Uterus (tissue), 4 donors: ENCODE measurements around the gene DTNA. TPM values are rescaled to one million over a fixed set of nuclear protein-coding genes. Genes with fewer than 3 reads are reported as not detected.

ENCODE experiments used
- DNase-seq, 2 donors: peaks; one replicate each; pipeline ENCODE4 v3.0.0-alpha.2; 2019 to 2020
- H3K27ac ChIP-seq, 2 donors: fragments of 200-600 bp; sonication (generic); 1 replicate in 1 of 2; 2 replicates in 1 of 2; pipeline ENCODE4 v1.5.1; 2016 to 2018
- H3K27me3 ChIP-seq, 2 donors: fragments of 200-600 bp; sonication (generic); one replicate each; pipeline ENCODE4 v1.5.1; 2018 to 2019; ENCODE audit warnings: control low read depth in 1 of 2
- H3K36me3 ChIP-seq, 2 donors: fragments of 200-600 bp; sonication (generic); one replicate each; pipeline ENCODE4 v1.5.1; 2019; ENCODE audit warnings: control low read depth in 1 of 2
- H3K4me1 ChIP-seq, 2 donors: fragments of 200-600 bp; sonication (generic); one replicate each; pipeline ENCODE4 v1.5.1; 2018 to 2019; ENCODE audit warnings: control low read depth in 1 of 2
- H3K4me3 ChIP-seq, 2 donors: fragments of 200-600 bp; sonication (generic); 1 replicate in 1 of 2; 2 replicates in 1 of 2; pipeline ENCODE4 v1.5.1; 2018 to 2019; ENCODE audit warnings: mild to moderate bottlenecking in 1 of 2
- H3K9me3 ChIP-seq, 2 donors: fragments of 200-600 bp; sonication (generic); one replicate each; pipeline ENCODE4 v1.5.1; 2019; ENCODE audit warnings: control low read depth in 1 of 2
- POLR2A ChIP-seq, 2 donors: fragments of 450-650 bp; IDR thresholded peaks; one replicate each; pipeline ENCODE4 v1.6.1; 2016; ENCODE audit warnings: antibody characterized with exemption in 2 of 2, mild to moderate bottlenecking in 1 of 2, moderate library complexity in 1 of 2
- intact Hi-C: fragments of 100-400 bp; cut with DNase I; formaldehyde crosslinking; loops from one replicate; pipeline ENCODE4 v1.15.1; 2023; ENCODE audit warnings: low total_unique reads
- total RNA-seq, 4 donors: library from RNA; depleted of rRNA in 3 of 4; stranded (reverse); fragments of >200 nt in 3 of 4; gene quantifications; one replicate each; pipeline versions ENCODE4 v1.1.0 to v1.2.4, GENCODE V29; 2014 to 2023
- TF ChIP-seq, protein P1 (sequence below), 4 experiments: fragments of 200-600 bp in 2 of 4; fragments of 450-650 bp in 2 of 4; sonication (generic) in 2 of 4; IDR thresholded peaks; one replicate each; pipeline ENCODE4 v1.5.1; 2016 to 2019; ENCODE audit warnings: antibody characterized with exemption in 4 of 4, mild to moderate bottlenecking in 2 of 4, moderate library complexity in 1 of 4
- donor health status: DM: yes; HTN: yes; CAD: no.

Gene DTNA
- total RNA-seq, 4 donors from 2014 or later = 13.8 to 229 (median 43.0) TPM

DNA sequence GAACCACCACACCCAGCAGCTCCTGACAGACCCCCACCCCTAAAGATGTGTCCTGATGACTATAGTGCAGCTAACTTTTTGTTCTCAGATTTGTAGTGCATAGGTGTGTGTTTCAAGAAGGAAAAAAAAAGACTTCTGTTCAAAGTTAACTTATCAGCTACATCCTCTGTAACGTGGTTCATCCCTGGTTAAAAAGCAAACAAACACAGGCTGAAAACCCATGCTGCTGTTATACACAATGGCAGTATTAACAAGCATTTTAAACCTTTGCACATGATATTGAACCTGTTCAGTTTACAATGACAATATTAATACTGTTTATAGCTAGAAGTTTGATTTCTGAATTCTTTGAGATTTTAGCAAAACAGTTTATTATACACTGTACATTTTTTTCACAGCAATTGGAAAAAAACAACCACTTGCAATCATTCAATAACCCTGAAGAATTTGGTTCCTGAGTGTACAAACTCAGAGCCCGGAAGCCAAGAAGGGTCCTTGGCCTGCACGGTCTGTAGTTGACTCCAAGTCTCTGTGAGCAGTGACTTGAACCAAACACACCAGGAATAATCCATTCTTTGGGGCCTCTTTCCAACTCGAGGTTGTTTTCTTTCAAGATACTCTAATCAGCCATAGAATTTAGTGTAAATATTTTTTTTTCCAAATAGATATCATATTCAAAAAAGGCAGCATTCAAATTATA, 177.9 kb downstream of the DTNA start:
- H3K27me3 ChIP-seq = no peaks in the 10 kb centered on the region
- no peaks in the 10 kb centered on the region for H3K36me3 ChIP-seq
- H3K4me3 ChIP-seq = no peak overlapping the region
- intact Hi-C loops = no loop called here
- no peaks in the 10 kb centered on the region for H3K4me1 ChIP-seq
- no peaks in the 10 kb centered on the region for H3K9me3 ChIP-seq
- no peak for DNase-seq
- H3K27ac ChIP-seq = no peak overlapping the region
- TF ChIP-seq POLR2A (IDR thresholded peaks at IDR 0.05) = no peak
- TF ChIP-seq, protein P1, sequence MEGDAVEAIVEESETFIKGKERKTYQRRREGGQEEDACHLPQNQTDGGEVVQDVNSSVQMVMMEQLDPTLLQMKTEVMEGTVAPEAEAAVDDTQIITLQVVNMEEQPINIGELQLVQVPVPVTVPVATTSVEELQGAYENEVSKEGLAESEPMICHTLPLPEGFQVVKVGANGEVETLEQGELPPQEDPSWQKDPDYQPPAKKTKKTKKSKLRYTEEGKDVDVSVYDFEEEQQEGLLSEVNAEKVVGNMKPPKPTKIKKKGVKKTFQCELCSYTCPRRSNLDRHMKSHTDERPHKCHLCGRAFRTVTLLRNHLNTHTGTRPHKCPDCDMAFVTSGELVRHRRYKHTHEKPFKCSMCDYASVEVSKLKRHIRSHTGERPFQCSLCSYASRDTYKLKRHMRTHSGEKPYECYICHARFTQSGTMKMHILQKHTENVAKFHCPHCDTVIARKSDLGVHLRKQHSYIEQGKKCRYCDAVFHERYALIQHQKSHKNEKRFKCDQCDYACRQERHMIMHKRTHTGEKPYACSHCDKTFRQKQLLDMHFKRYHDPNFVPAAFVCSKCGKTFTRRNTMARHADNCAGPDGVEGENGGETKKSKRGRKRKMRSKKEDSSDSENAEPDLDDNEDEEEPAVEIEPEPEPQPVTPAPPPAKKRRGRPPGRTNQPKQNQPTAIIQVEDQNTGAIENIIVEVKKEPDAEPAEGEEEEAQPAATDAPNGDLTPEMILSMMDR (IDR thresholded peaks at IDR 0.05) = no peak

DNA sequence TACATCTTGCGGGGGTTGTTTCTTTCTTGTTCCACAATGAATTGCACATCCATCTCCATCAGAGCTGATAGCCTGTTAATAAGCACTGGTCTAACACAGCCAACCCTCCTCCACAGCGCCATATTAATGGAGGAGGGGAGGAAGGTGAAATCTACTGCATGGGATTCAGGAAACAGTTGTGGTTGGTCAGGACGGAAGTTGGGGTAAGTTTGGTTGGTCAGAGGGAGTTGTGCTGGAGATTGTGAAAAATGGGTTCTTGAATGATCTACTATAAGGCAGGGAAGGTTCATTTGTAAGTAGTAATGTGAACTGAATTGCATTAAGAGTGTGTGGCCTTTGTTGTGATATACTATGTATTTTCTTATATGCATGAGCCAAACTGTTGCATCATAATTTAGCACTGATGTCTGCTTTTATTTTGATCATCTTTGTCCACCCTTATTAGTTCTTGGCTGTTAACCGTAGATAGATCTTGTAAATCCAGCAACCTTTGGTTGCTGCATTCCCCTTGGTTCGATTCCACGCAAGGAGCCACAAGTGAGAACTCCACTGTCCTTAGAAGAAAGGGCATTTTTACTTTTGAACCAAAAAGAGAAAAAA, 180.5 kb downstream of the DTNA start:
- intact Hi-C loops = no loop called here
- TF ChIP-seq, protein P1 (IDR thresholded peaks at IDR 0.05) = no peak
- TF ChIP-seq POLR2A (IDR thresholded peaks at IDR 0.05) = no peak
- H3K4me3 ChIP-seq = no peak overlapping the region
- H3K27ac ChIP-seq = no peak overlapping the region
- no peaks in the 10 kb centered on the region for H3K4me1 ChIP-seq
- no peaks in the 10 kb centered on the region for H3K9me3 ChIP-seq
- no peaks in the 10 kb centered on the region for H3K36me3 ChIP-seq
- no peak for DNase-seq
- no peaks in the 10 kb centered on the region for H3K27me3 ChIP-seq

DNA sequence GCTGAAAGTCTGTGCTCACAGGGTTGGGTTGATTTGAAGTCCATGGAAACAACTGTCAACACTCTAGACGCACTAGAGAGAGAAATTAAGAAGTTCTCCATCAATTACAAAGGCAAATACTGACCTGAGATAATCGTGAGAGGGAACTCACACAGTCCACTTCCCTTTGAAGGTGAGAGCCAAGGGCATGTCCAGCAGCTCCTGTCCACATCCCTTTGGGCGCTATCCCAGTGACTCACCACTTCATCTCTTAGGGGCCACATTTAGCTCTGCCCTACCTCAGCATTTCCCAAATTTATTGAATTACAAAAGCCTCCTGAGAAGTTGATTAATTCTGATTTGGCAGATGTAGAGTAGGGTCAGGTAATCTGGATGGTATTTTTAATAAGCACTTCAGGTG, 182.3 kb downstream of the DTNA start:
- DNase-seq = no peak
- Histone ChIP-seq H3K9me3 (no peaks in the 10 kb centered on the region), H3K36me3 (no peaks in the 10 kb centered on the region), H3K27me3 (no peaks in the 10 kb centered on the region), H3K27ac (no peak overlapping the region), H3K4me3 (no peak overlapping the region), H3K4me1 (no peaks in the 10 kb centered on the region)
- no peak for TF ChIP-seq POLR2A (IDR thresholded peaks at IDR 0.05)
- TF ChIP-seq, protein P1 (IDR thresholded peaks at IDR 0.05) = no peak
- intact Hi-C loops = no loop called here

DNA sequence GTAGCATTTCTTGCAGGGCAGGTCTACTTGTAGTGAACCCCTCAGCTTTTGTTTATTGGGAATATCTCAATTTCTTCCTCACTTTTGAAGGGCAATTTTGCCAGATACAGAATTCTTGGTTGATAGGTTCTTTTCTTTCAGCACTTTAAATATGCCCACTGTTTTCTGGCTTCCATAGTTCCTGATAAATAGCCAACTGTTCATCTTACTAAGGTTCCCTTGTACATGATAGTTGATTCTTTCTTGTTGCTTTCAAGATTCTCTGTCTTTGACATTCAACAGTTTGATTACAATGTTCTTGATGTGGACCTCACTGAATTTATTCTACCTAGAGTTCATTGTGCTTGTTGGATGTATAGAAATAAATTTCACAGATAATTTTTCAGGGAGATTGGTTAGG, 183.1 kb downstream of the DTNA start:
- Histone ChIP-seq H3K27ac (no peak overlapping the region), H3K4me1 (no peaks in the 10 kb centered on the region), H3K4me3 (no peak overlapping the region), H3K27me3 (no peaks in the 10 kb centered on the region), H3K36me3 (no peaks in the 10 kb centered on the region), H3K9me3 (no peaks in the 10 kb centered on the region)
- TF ChIP-seq, protein P1 (IDR thresholded peaks at IDR 0.05) = no peak
- TF ChIP-seq POLR2A (IDR thresholded peaks at IDR 0.05) = no peak
- no peak for DNase-seq
- intact Hi-C loops = no loop called here

DNA sequence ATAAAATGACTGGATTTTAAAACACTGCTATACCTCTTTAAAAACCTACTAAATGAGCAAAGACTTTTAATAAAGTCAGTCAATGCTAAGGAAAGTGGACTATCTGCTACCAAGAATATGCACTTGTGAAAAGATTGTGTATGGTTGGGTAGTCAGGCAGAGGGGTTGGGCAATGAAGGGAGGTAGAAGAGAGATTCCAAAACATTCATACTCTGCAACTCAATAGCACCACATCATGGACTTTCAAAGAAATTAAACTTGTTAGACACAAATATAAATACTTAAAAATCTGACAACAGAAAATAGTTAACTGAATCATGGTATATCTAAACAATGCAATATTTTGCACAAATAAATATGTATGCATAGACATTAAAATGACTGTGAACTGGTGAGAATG, 191.2 kb downstream of the DTNA start:
- TF ChIP-seq POLR2A (IDR thresholded peaks at IDR 0.05) = no peak
- TF ChIP-seq, protein P1 (IDR thresholded peaks at IDR 0.05) = peak in 2 of 4 experiments; percentile 18
- Histone ChIP-seq H3K27ac (no peak overlapping the region), H3K4me1 (no peaks in the 10 kb centered on the region), H3K27me3 (no peaks in the 10 kb centered on the region), H3K9me3 (no peaks in the 10 kb centered on the region), H3K36me3 (no peaks in the 10 kb centered on the region), H3K4me3 (no peak overlapping the region)
- no peak for DNase-seq
- intact Hi-C loops = no loop called here
